A549 (cell line): ENCODE results near the gene TMEM106B. TPM values are rescaled to one million over a fixed set of nuclear protein-coding genes. Genes with fewer than 3 reads are reported as not detected.

Experiments used
- ATAC-seq, 2 experiments: fragments of 200-7000 bp in 1 of 2; fragments of >200 bp in 1 of 2; cut with Nextera tagmentation in 1 of 2; cut with Tn5 transposase in 1 of 2; 3 replicates each; pipeline versions ENCODE4 v1.8.0 to v1.9.1; 2018 to 2020; ENCODE audit warnings: mild to moderate bottlenecking in 1 of 2, moderate library complexity in 1 of 2
- CTCF ChIA-PET: fragments of 300-600 bp; sonication (Branson Sonifier 250); formaldehyde crosslinking; extraction: SDS; loops from one replicate; lab custom pipeline; 2021; ENCODE audit warnings: antibody characterized with exemption, inconsistent platforms; lab: Yijun Ruan, JAX
- POLR2A ChIA-PET: fragments of 350-600 bp; formaldehyde crosslinking; extraction: SDS; loops from one replicate; lab custom pipeline; 2021; ENCODE audit warnings: antibody characterized with exemption, inconsistent platforms; lab: Yijun Ruan, JAX
- DNase-seq, 2 experiments: peaks; one replicate each; pipeline versions ENCODE4 v3.0.0 to v3.0.0-alpha.2; 2011 to 2016; ENCODE audit warnings: low read depth in 1 of 2, low spot score in 1 of 2
- FAIRE-seq: peaks from 2 replicates; lab custom pipeline; 2011; peaks lifted over from hg19 to GRCh38; lab: Jason Lieb, UNC
- H3K27ac ChIP-seq, 2 experiments: fragments of >200 bp; sonication (Bioruptor Twin); formaldehyde crosslinking; 3 replicates each; pipeline ENCODE4 v1.5.1; 2016 to 2017
- H3K4me1 ChIP-seq: fragments of >200 bp; sonication (Bioruptor Twin); formaldehyde crosslinking; 3 replicates; pipeline ENCODE4 v1.6.1; 2016
- H3K4me2 ChIP-seq: fragments of >200 bp; sonication (Bioruptor Twin); formaldehyde crosslinking; 3 replicates; pipeline ENCODE4 v1.6.1; 2016
- H3K4me3 ChIP-seq: fragments of >200 bp; sonication (Bioruptor Twin); formaldehyde crosslinking; 3 replicates; pipeline ENCODE4 v1.5.1; 2016
- H3K9me3 ChIP-seq: fragments of >200 bp; sonication (Bioruptor Twin); formaldehyde crosslinking; 3 replicates; pipeline ENCODE4 v1.6.1; 2016
- BHLHE40 ChIP-seq: IDR thresholded peaks from 2 replicates; pipeline ENCODE4 v1.6.1; 2012; ENCODE audit warnings: low read depth, low read length, inconsistent platforms
- CEBPB ChIP-seq, 2 experiments: fragments of >200 bp in 1 of 2; sonication (Bioruptor Twin) in 1 of 2; formaldehyde crosslinking in 1 of 2; IDR thresholded peaks; 2 replicates each; pipeline ENCODE4 v1.6.1; 2012 to 2016
- CHD2 ChIP-seq: fragments of 150-350 bp; IDR thresholded peaks from 2 replicates; pipeline ENCODE4 v1.6.1; 2014; ENCODE audit warnings: low read length; ENCODE audit not compliant: partially characterized antibody
- FOSB ChIP-seq: fragments of 250-450 bp; sonication (Bioruptor Pico); IDR thresholded peaks from 2 replicates; pipeline ENCODE4 v1.5.0; 2020; ENCODE audit warnings: mild to moderate bottlenecking, moderate library complexity
- FOXS1 ChIP-seq: fragments of 250-450 bp; sonication (Bioruptor Pico); IDR thresholded peaks from 2 replicates; pipeline ENCODE4 v1.5.0; 2020; ENCODE audit warnings: mild to moderate bottlenecking, moderate library complexity
- GATA3 ChIP-seq: IDR thresholded peaks from 2 replicates; pipeline ENCODE4 v1.6.1; 2012; ENCODE audit warnings: borderline replicate concordance
- HOXB5 ChIP-seq: fragments of 250-450 bp; sonication (Bioruptor Pico); IDR thresholded peaks from 2 replicates; pipeline ENCODE4 v1.5.0; 2020; ENCODE audit warnings: mild to moderate bottlenecking, moderate library complexity
- JUNB ChIP-seq: fragments of >200 bp; sonication (Bioruptor Twin); formaldehyde crosslinking; IDR thresholded peaks from 2 replicates; pipeline ENCODE4 v1.6.1; 2016
- KDM1A ChIP-seq: fragments of 200-600 bp; sonication (generic); IDR thresholded peaks from 2 replicates; pipeline ENCODE4 v1.6.1; 2016; ENCODE audit warnings: low read depth, mild to moderate bottlenecking
- MAZ ChIP-seq: fragments of 150-350 bp; IDR thresholded peaks from 2 replicates; pipeline ENCODE4 v1.6.1; 2014; ENCODE audit warnings: antibody characterized with exemption, low read depth, low read length, borderline replicate concordance
- NFE2L2 ChIP-seq: fragments of 150-350 bp; conservative IDR thresholded peaks from 2 replicates; pipeline ENCODE4 v1.6.1; 2014; ENCODE audit warnings: low read length
- NPAS2 ChIP-seq: fragments of 250-450 bp; sonication (Bioruptor Pico); IDR thresholded peaks from 2 replicates; pipeline ENCODE4 v1.8.0; 2022; ENCODE audit warnings: mild to moderate bottlenecking, moderate library complexity, borderline replicate concordance
- PHF8 ChIP-seq: fragments of 200-600 bp; sonication (generic); IDR thresholded peaks from 2 replicates; pipeline ENCODE4 v1.6.1; 2016; ENCODE audit warnings: low read depth, mild to moderate bottlenecking, antibody characterized with exemption, moderate library complexity, borderline replicate concordance
- POLR2A ChIP-seq: IDR thresholded peaks from 2 replicates; pipeline ENCODE4 v1.6.1; 2012; ENCODE audit warnings: mild to moderate bottlenecking, low read length
- POLR2AphosphoS2 ChIP-seq: conservative IDR thresholded peaks from 2 replicates; pipeline ENCODE4 v1.6.1; 2012; ENCODE audit warnings: low read length, improper control_type of control experiment, inconsistent platforms
- RARB ChIP-seq: fragments of 250-450 bp; sonication (Bioruptor Pico); IDR thresholded peaks from 2 replicates; pipeline ENCODE4 v1.8.0; 2021; ENCODE audit warnings: mild to moderate bottlenecking, moderate library complexity
- RFX5 ChIP-seq: fragments of 450-650 bp; IDR thresholded peaks from 2 replicates; pipeline ENCODE4 v1.7.1; 2014; ENCODE audit warnings: antibody characterized with exemption, mild to moderate bottlenecking, moderate library complexity
- TP53 ChIP-seq: fragments of 250-450 bp; sonication (Bioruptor Pico); IDR thresholded peaks from 2 replicates; pipeline ENCODE4 v1.5.0; 2021; ENCODE audit warnings: mild to moderate bottlenecking, moderate library complexity
- ZNF302 ChIP-seq: fragments of 250-450 bp; sonication (Bioruptor Pico); IDR thresholded peaks from 2 replicates; pipeline ENCODE4 v1.9.0; 2021; ENCODE audit warnings: inconsistent platforms, mild to moderate bottlenecking, moderate library complexity
- ZSCAN20 ChIP-seq: fragments of 250-450 bp; sonication (Bioruptor Pico); IDR thresholded peaks from 2 replicates; pipeline ENCODE4 v1.8.0; 2022; ENCODE audit warnings: mild to moderate bottlenecking, moderate library complexity
- WGBS: methylation state at CpG from one replicate; pipeline ENCODE4 v1.1.6; 2017; ENCODE audit errors: missing lambda C conversion rate; 5-methylcytosine and 5-hydroxymethylcytosine counted together
- polyA plus RNA-seq, 4 experiments: library from polyadenylated mRNA; depleted of rRNA in 3 of 4; stranded (reverse); fragments of >200 nt; fragmentation: RNase III in 1 of 4; extraction: RNeasy Plus Mini Kit Qiagen cat#74134 plus additional on column Dnase treatment in 1 of 4; gene quantifications; 2 replicates in 3 of 4; 3 replicates in 1 of 4; pipeline ENCODE4 v1.2.3, GENCODE V29; 2011 to 2017
- TF ChIP-seq, protein P1 (sequence below): fragments of >200 bp; sonication (Bioruptor Twin); formaldehyde crosslinking; IDR thresholded peaks from 3 replicates; pipeline ENCODE4 v1.6.1; 2016
- TF ChIP-seq, protein P2 (sequence below): IDR thresholded peaks from 2 replicates; pipeline ENCODE4 v1.6.1; 2012; ENCODE audit warnings: low read depth, borderline replicate concordance
- TF ChIP-seq, protein P3 (sequence below): fragments of 250-450 bp; sonication (Bioruptor Pico); IDR thresholded peaks from 2 replicates; pipeline ENCODE4 v1.5.0; 2021; ENCODE audit warnings: mild to moderate bottlenecking, moderate library complexity, borderline replicate concordance
- TF ChIP-seq, protein P4 (sequence below): fragments of 150-350 bp; IDR thresholded peaks from 2 replicates; pipeline ENCODE4 v1.6.1; 2014; ENCODE audit warnings: low read depth, mild to moderate bottlenecking, low read length

The TMEM106B gene
- polyA plus RNA-seq, 2 of the 4 experiments (the other 2 are of a cell fraction): 70.9 to 123 TPM

DNA sequence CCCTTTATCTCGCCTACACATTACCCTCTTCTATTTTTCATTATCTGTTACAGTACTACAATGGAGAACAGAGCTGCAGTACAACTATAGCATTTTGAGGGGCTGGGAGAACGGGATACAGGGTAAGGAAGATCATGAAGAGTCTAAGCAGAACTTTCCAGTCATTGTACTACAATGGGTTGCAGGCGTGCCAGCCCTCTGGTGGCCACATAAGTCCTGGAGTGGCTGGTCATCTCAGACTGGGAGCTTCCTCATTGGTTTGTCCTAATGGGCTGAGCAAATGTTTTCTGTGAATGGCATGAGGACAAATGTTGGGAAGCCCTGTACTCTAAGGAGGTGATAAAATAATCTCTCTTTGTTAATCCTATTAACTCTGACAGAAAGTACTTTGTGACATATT is 33.0 kb downstream of the TMEM106B start (continued):
- TF ChIP-seq PHF8: no peak
- no peak for TF ChIP-seq ZNF302 (CRISPR knock-in tag)
- TF ChIP-seq, protein P1, sequence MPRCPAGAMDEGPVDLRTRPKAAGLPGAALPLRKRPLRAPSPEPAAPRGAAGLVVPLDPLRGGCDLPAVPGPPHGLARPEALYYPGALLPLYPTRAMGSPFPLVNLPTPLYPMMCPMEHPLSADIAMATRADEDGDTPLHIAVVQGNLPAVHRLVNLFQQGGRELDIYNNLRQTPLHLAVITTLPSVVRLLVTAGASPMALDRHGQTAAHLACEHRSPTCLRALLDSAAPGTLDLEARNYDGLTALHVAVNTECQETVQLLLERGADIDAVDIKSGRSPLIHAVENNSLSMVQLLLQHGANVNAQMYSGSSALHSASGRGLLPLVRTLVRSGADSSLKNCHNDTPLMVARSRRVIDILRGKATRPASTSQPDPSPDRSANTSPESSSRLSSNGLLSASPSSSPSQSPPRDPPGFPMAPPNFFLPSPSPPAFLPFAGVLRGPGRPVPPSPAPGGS: no peak
- no peak for TF ChIP-seq MAZ

DNA sequence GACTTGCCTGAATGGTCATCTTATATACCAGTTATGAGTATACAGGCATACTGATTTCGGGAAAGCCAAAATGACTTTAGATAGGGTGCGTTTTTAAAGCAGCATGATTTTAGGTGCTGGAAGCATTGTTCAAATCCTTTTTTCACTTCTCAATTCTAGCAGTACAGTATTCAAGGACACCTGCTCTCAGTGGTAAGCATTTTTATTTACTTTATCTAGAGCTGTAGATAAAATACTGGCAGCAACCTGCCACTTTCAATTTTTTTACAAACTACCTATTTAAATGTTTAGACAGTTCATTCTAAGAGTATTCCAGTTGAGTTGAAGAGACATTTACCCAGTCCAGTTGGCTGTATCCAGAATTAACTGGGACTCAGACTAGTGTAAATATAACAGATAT is 33.6 kb downstream of the TMEM106B start:
- ChIA-PET CTCF (no interaction called here), POLR2A (interaction anchor here (0.6 to 0.7 kb wide), 2 partner anchors 34 to 135 kb away, joined by 3 read pairs; no protein-coding TSS in a partner anchor)

DNA sequence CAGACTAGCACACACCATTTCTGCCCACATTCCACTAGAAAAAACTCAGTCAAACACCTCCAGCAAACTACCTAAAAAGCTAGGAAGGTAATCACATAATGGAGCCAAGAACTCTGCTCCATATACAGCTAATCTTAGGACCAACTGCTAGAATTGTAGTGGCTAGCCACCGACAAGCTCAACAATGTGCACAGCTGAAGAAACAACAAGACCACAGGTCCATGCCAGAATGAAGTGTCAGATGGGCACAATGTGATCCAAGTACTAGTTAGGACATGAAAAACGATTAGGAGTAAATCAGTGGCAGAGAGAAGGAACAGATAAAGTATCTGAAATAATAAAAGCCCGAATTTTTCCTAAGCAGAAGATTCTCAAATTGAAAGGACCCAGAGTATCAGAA is 38.6 kb downstream of the TMEM106B start:
- no peak for TF ChIP-seq CHD2
- TF ChIP-seq, all 56 proteins: peak for 0
- no peak overlapping the region for H3K4me2 ChIP-seq
- FAIRE-seq: no peak
- no peak for DNase-seq
- 0 out of 3 replicates have a peak, but pooled peaks cover 4% of the 10 kb centered on the region for H3K4me1 ChIP-seq
- H3K27ac ChIP-seq: no peak overlapping the region
- 36% methylated on average over 3 of the region's 3 CpGs for WGBS
- H3K4me3 ChIP-seq: no peak overlapping the region
- no peak for ATAC-seq
- ChIA-PET CTCF (no interaction called here), POLR2A (no interaction called here)
- peaks cover 7% of the 10 kb centered on the region; the same call in 1 of the 3 replicates for H3K9me3 ChIP-seq

More for the DNA sequence above, 33.6 kb downstream of the TMEM106B start:
- no peak for DNase-seq
- no peak for TF ChIP-seq CEBPB (IDR thresholded peaks at IDR 0.05)
- no peak for TF ChIP-seq GATA3
- no peak for TF ChIP-seq JUNB
- no peak for TF ChIP-seq TP53 (CRISPR knock-in tag)
- TF ChIP-seq FOXS1 (CRISPR knock-in tag): no peak
- TF ChIP-seq, protein P2, sequence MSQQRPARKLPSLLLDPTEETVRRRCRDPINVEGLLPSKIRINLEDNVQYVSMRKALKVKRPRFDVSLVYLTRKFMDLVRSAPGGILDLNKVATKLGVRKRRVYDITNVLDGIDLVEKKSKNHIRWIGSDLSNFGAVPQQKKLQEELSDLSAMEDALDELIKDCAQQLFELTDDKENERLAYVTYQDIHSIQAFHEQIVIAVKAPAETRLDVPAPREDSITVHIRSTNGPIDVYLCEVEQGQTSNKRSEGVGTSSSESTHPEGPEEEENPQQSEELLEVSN: no peak
- TF ChIP-seq BHLHE40: no peak
- TF ChIP-seq PHF8: no peak
- no peak for TF ChIP-seq KDM1A
- TF ChIP-seq, protein P3, sequence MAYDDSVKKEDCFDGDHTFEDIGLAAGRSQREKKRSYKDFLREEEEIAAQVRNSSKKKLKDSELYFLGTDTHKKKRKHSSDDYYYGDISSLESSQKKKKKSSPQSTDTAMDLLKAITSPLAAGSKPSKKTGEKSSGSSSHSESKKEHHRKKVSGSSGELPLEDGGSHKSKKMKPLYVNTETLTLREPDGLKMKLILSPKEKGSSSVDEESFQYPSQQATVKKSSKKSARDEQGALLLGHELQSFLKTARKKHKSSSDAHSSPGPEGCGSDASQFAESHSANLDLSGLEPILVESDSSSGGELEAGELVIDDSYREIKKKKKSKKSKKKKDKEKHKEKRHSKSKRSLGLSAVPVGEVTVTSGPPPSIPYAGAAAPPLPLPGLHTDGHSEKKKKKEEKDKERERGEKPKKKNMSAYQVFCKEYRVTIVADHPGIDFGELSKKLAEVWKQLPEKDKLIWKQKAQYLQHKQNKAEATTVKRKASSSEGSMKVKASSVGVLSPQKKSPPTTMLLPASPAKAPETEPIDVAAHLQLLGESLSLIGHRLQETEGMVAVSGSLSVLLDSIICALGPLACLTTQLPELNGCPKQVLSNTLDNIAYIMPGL (CRISPR knock-in tag): no peak
- TF ChIP-seq RARB: no peak
- TF ChIP-seq HOXB5 (CRISPR knock-in tag): no peak
- TF ChIP-seq, protein P4, sequence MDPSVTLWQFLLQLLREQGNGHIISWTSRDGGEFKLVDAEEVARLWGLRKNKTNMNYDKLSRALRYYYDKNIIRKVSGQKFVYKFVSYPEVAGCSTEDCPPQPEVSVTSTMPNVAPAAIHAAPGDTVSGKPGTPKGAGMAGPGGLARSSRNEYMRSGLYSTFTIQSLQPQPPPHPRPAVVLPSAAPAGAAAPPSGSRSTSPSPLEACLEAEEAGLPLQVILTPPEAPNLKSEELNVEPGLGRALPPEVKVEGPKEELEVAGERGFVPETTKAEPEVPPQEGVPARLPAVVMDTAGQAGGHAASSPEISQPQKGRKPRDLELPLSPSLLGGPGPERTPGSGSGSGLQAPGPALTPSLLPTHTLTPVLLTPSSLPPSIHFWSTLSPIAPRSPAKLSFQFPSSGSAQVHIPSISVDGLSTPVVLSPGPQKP: no peak
- no peak for TF ChIP-seq POLR2A
- no peak for TF ChIP-seq NFE2L2
- TF ChIP-seq NPAS2 (CRISPR knock-in tag): no peak
- TF ChIP-seq FOSB (CRISPR knock-in tag): no peak
- TF ChIP-seq POLR2AphosphoS2: no peak
- no peak for TF ChIP-seq RFX5
- TF ChIP-seq ZSCAN20 (CRISPR knock-in tag): no peak
- TF ChIP-seq, all 56 proteins: peak for 0
- 96% methylated on average over 2 of the region's 2 CpGs for WGBS
- H3K4me2 ChIP-seq: no peak overlapping the region
- FAIRE-seq (no peak), ATAC-seq (no peak)
- no peak overlapping the region for H3K4me3 ChIP-seq
- H3K4me1 ChIP-seq: 0 out of 3 replicates have a peak, but pooled peaks cover 9% of the 10 kb centered on the region
- no peak overlapping the region for H3K27ac ChIP-seq
- no peaks in the 10 kb centered on the region for H3K9me3 ChIP-seq
